Measurements from ENCODE around the gene CTNNA3.

GRCh38 chr10:66190413-66190812, 1505.6 kb downstream of the CTNNA3 start:
- TF ChIP-seq POLR2A (IDR thresholded peaks at IDR 0.05) (no peak), CTCF (IDR thresholded peaks at IDR 0.05) (no peak)

All from upper lobe of left lung (tissue), 4 donors.